H1 (cell line): Measurements from ENCODE around the gene SNCAIP. TPM values are rescaled to one million over a fixed set of nuclear protein-coding genes. Genes with fewer than 3 reads are reported as not detected.

Experiments used
- CTCF ChIA-PET: fragments of 300-600 bp; sonication (Branson Sonifier 250); formaldehyde crosslinking; loops from one replicate; lab custom pipeline; 2021; ENCODE audit not compliant: partially characterized antibody; lab: Charles Lee
- POLR2A ChIA-PET: fragments of 300-600 bp; sonication (Branson Sonifier 250); formaldehyde crosslinking; loops from one replicate; lab custom pipeline; 2021; ENCODE audit warnings: inconsistent platforms; ENCODE audit not compliant: partially characterized antibody; lab: Charles Lee
- DNase-seq, 2 experiments: peaks; one replicate each; pipeline versions ENCODE4 v3.0.0 to v3.0.0-alpha.2; 2010 to 2022; ENCODE audit warnings: low spot score in 2 of 2, low read depth in 1 of 2, mixed read lengths in 1 of 2
- FAIRE-seq: peaks from 2 replicates; lab custom pipeline; 2011; peaks lifted over from hg19 to GRCh38; lab: Jason Lieb, UNC
- H2AFZ ChIP-seq: 2 replicates; pipeline ENCODE4 v1.8.1; 2012; ENCODE audit warnings: low read length, inconsistent platforms
- H2AK5ac ChIP-seq: 2 replicates; pipeline ENCODE4 v1.6.1; 2013; ENCODE audit warnings: low read depth, low read length
- H2BK120ac ChIP-seq: replicated peaks from 2 replicates; pipeline ENCODE3; 2013; ENCODE audit warnings: low read depth, low read length, inconsistent platforms
- H2BK12ac ChIP-seq: 2 replicates; pipeline ENCODE4 v1.6.1; 2013; ENCODE audit warnings: low read depth, low read length
- H2BK15ac ChIP-seq: 2 replicates; pipeline ENCODE4 v1.6.1; 2013; ENCODE audit warnings: low read length
- H2BK20ac ChIP-seq: 2 replicates; pipeline ENCODE4 v1.6.1; 2013; ENCODE audit warnings: low read length
- H2BK5ac ChIP-seq: 2 replicates; pipeline ENCODE4 v1.6.1; 2013; ENCODE audit warnings: low read depth, low read length
- H3K14ac ChIP-seq: 2 replicates; pipeline ENCODE4 v1.6.1; 2013; ENCODE audit warnings: inconsistent platforms; ENCODE audit not compliant: insufficient read length
- H3K18ac ChIP-seq: 2 replicates; pipeline ENCODE4 v1.6.1; 2013; ENCODE audit warnings: low read length; ENCODE audit errors: extremely low read depth
- H3K23ac ChIP-seq: 2 replicates; pipeline ENCODE4 v1.6.1; 2013; ENCODE audit warnings: inconsistent platforms; ENCODE audit not compliant: insufficient read length
- H3K23me2 ChIP-seq: 2 replicates; pipeline ENCODE4 v1.6.1; 2013; ENCODE audit warnings: low read depth, low read length
- H3K27ac ChIP-seq: 2 replicates; pipeline ENCODE4 v1.6.1; 2011; ENCODE audit warnings: low read depth, low read length, inconsistent platforms
- H3K27me3 ChIP-seq, 4 experiments: replicated peaks in 1 of 4; 1 replicate in 1 of 4; 2 replicates in 3 of 4; pipeline versions ENCODE4 v1.6.1 to v1.8.1; 2011 to 2013; ENCODE audit warnings: low read length in 3 of 4, mild to moderate bottlenecking in 3 of 4, inconsistent platforms in 2 of 4, mixed read lengths in 2 of 4, moderate library complexity in 1 of 4; ENCODE audit not compliant: control insufficient read depth in 3 of 4, insufficient read depth in 3 of 4; ENCODE audit errors: extremely low read depth in 1 of 4
- H3K36me3 ChIP-seq, 4 experiments: 2 replicates each; pipeline versions ENCODE4 v1.6.1 to v1.8.1; 2011 to 2013; ENCODE audit warnings: mild to moderate bottlenecking in 4 of 4, low read length in 3 of 4, moderate library complexity in 2 of 4, control low read depth in 1 of 4, inconsistent platforms in 1 of 4; ENCODE audit not compliant: insufficient read depth in 4 of 4, control insufficient read depth in 2 of 4
- H3K4ac ChIP-seq: replicated peaks from 2 replicates; pipeline ENCODE3; 2013; ENCODE audit warnings: low read length, low read depth, mixed read lengths, inconsistent platforms; ENCODE audit not compliant: insufficient read length
- H3K4me1 ChIP-seq, 4 experiments: replicated peaks in 1 of 4; 1 replicate in 1 of 4; 2 replicates in 3 of 4; pipeline versions ENCODE4 v1.6.1 to v1.8.1; 2011 to 2013; ENCODE audit warnings: low read length in 3 of 4, inconsistent platforms in 2 of 4, mixed read lengths in 1 of 4; ENCODE audit not compliant: insufficient read depth in 4 of 4, control insufficient read depth in 3 of 4
- H3K4me2 ChIP-seq, 2 experiments: 2 replicates each; pipeline versions ENCODE4 v1.6.1 to v1.8.1; 2011 to 2013; ENCODE audit warnings: low read depth in 2 of 2, low read length in 2 of 2, control low read depth in 1 of 2, inconsistent platforms in 1 of 2, mild to moderate bottlenecking in 1 of 2; ENCODE audit not compliant: insufficient read depth in 1 of 2
- H3K4me3 ChIP-seq, 4 experiments: fragments of 200-600, 300-600 bp in 1 of 4; sonication (generic), shearing (Covaris generic), sonication (Bioruptor Twin) in 1 of 4; 2 replicates each; pipeline versions ENCODE4 v1.5.1 to v1.8.1; 2011 to 2016; ENCODE audit warnings: low read length in 4 of 4, low read depth in 3 of 4, control low read depth in 2 of 4, inconsistent platforms in 2 of 4, mild to moderate bottlenecking in 2 of 4, mixed read lengths in 1 of 4, moderate library complexity in 1 of 4; ENCODE audit not compliant: insufficient read depth in 2 of 4; ENCODE audit errors: extremely low read depth in 1 of 4
- H3K56ac ChIP-seq: replicated peaks from 2 replicates; pipeline ENCODE3; 2013; ENCODE audit warnings: low read depth, mild to moderate bottlenecking, mixed read lengths, low read length, inconsistent platforms; ENCODE audit not compliant: insufficient read length
- H3K79me1 ChIP-seq: 2 replicates; pipeline ENCODE4 v1.6.1; 2013; ENCODE audit warnings: low read depth, low read length, control low read depth
- H3K79me2 ChIP-seq, 2 experiments: 2 replicates each; pipeline versions ENCODE4 v1.6.1 to v1.8.1; 2012 to 2013; ENCODE audit warnings: low read length in 2 of 2, mild to moderate bottlenecking in 2 of 2, inconsistent platforms in 1 of 2; ENCODE audit not compliant: insufficient read depth in 2 of 2, control insufficient read depth in 1 of 2
- H3K9ac ChIP-seq, 4 experiments: replicated peaks in 1 of 4; 1 replicate in 1 of 4; 2 replicates in 3 of 4; pipeline versions ENCODE4 v1.6.1 to v1.8.1; 2011 to 2013; ENCODE audit warnings: low read depth in 3 of 4, low read length in 3 of 4, control low read depth in 2 of 4, mild to moderate bottlenecking in 2 of 4, moderate library complexity in 2 of 4, inconsistent platforms in 1 of 4; ENCODE audit errors: extremely low read depth in 1 of 4
- H3K9me3 ChIP-seq, 2 experiments: 2 replicates each; pipeline versions ENCODE4 v1.6.1 to v1.8.1; 2012 to 2013; ENCODE audit warnings: mild to moderate bottlenecking in 2 of 2, moderate library complexity in 2 of 2, control low read depth in 1 of 2, inconsistent platforms in 1 of 2, low read depth in 1 of 2, low read length in 1 of 2, mixed read lengths in 1 of 2; ENCODE audit not compliant: insufficient read depth in 2 of 2
- H4K20me1 ChIP-seq, 2 experiments: replicated peaks in 1 of 2; 2 replicates each; pipeline versions ENCODE3 to v1.8.1; 2011 to 2013; ENCODE audit warnings: inconsistent platforms in 2 of 2, low read length in 2 of 2, mild to moderate bottlenecking in 1 of 2; ENCODE audit not compliant: insufficient read depth in 2 of 2, control insufficient read depth in 1 of 2
- H4K5ac ChIP-seq: 2 replicates; pipeline ENCODE4 v1.6.1; 2013; ENCODE audit warnings: low read length, low read depth, mixed read lengths, inconsistent platforms; ENCODE audit not compliant: insufficient read length
- H4K8ac ChIP-seq: 2 replicates; pipeline ENCODE4 v1.8.0; 2013; ENCODE audit warnings: mild to moderate bottlenecking, moderate library complexity, low read length, inconsistent platforms; ENCODE audit not compliant: insufficient read depth; ENCODE audit errors: extremely low read depth
- H4K91ac ChIP-seq: replicated peaks from 2 replicates; pipeline ENCODE3; 2013; ENCODE audit warnings: low read length, mixed read lengths, inconsistent platforms; ENCODE audit not compliant: insufficient read length
- BACH1 ChIP-seq: IDR thresholded peaks from 2 replicates; pipeline ENCODE4 v1.6.1; 2012; ENCODE audit warnings: low read length, improper control_type of control experiment
- BRCA1 ChIP-seq: IDR thresholded peaks from 2 replicates; pipeline ENCODE4 v1.6.1; 2012; ENCODE audit warnings: low read depth, low read length, improper control_type of control experiment
- CTBP2 ChIP-seq: IDR thresholded peaks from 2 replicates; pipeline ENCODE4 v1.7.0; 2011; ENCODE audit warnings: borderline replicate concordance, mild to moderate bottlenecking, moderate library complexity, mixed read lengths, low read length; ENCODE audit not compliant: insufficient read depth, insufficient read length
- EP300 ChIP-seq, 2 experiments: IDR thresholded peaks; 1 replicate in 1 of 2; 2 replicates in 1 of 2; pipeline ENCODE4 v1.6.1; 2011 to 2012; ENCODE audit warnings: low read depth in 2 of 2, low read length in 2 of 2, mild to moderate bottlenecking in 2 of 2, borderline replicate concordance in 1 of 2, inconsistent platforms in 1 of 2, moderate library complexity in 1 of 2
- FOSL1 ChIP-seq: IDR thresholded peaks from 2 replicates; pipeline ENCODE4 v1.6.1; 2011; ENCODE audit warnings: mild to moderate bottlenecking, low read depth, low read length, moderate library complexity; ENCODE audit not compliant: insufficient read depth
- KDM5A ChIP-seq: fragments of 200-600 bp; IDR thresholded peaks from 2 replicates; pipeline ENCODE4 v1.7.1; 2012; ENCODE audit warnings: mild to moderate bottlenecking, low read length, inconsistent platforms, mixed read lengths
- NANOG ChIP-seq: IDR thresholded peaks from 2 replicates; pipeline ENCODE4 v1.6.1; 2011; ENCODE audit warnings: low read length, low read depth, mild to moderate bottlenecking, inconsistent platforms; ENCODE audit not compliant: insufficient read depth, poor library complexity, severe bottlenecking
- NRF1 ChIP-seq: IDR thresholded peaks from 2 replicates; pipeline ENCODE4 v1.6.1; 2011; ENCODE audit warnings: mild to moderate bottlenecking, low read depth, low read length, improper control_type of control experiment
- RBBP5 ChIP-seq: IDR thresholded peaks from 2 replicates; pipeline ENCODE4 v1.7.1; 2012; ENCODE audit warnings: low read depth, mild to moderate bottlenecking, inconsistent platforms, low read length, moderate library complexity, borderline replicate concordance
- SRF ChIP-seq: IDR thresholded peaks from 2 replicates; pipeline ENCODE4 v1.6.1; 2011; ENCODE audit warnings: mild to moderate bottlenecking, low read depth, low read length, moderate library complexity
- TCF12 ChIP-seq: IDR thresholded peaks from 2 replicates; pipeline ENCODE4 v1.6.1; 2011; ENCODE audit warnings: low read depth, mild to moderate bottlenecking, low read length
- ZNF274 ChIP-seq: IDR thresholded peaks from 2 replicates; pipeline ENCODE4 v1.7.0; 2012; ENCODE audit warnings: low read length, borderline replicate concordance; ENCODE audit errors: extremely low read depth
- WGBS, 2 experiments: shearing (Covaris generic) in 1 of 2; methylation state at CpG; one replicate each; pipeline versions ENCODE4 v1.1.6 to v1.1.7; 2013 to 2015; ENCODE audit warnings: low lambda C conversion rate in 2 of 2, mixed read lengths in 2 of 2, inconsistent platforms in 1 of 2, low coverage in 1 of 2, missing lambda C conversion rate in 1 of 2; ENCODE audit not compliant: insufficient replicate concordance in 2 of 2, insufficient coverage in 1 of 2, insufficient read length in 1 of 2; ENCODE audit errors: extremely low coverage in 1 of 2, missing lambda C conversion rate in 1 of 2; 5-methylcytosine and 5-hydroxymethylcytosine counted together
- polyA plus RNA-seq, 7 experiments: library from polyadenylated mRNA; depleted of rRNA in 3 of 7; stranded (reverse) in 5 of 7; unstranded in 2 of 7; fragments of >200 nt in 5 of 7; fragments of 200-250 nt in 2 of 7; gene quantifications; 1 replicate in 5 of 7; 2 replicates in 1 of 7; 4 replicates in 1 of 7; pipeline versions ENCODE4 v1.2.1 to v1.2.3, GENCODE V29; 2011 to 2013; ENCODE audit warnings: missing spikeins in 2 of 7, mixed read lengths in 2 of 7
- total RNA-seq: library from RNA; stranded (reverse); fragmentation: NEBNext Ultra II Directional; extraction: Animal tissue kit (Norgen Biotek cat#: 25700); gene quantifications from 2 replicates; pipeline ENCODE4 v1.2.1, GENCODE V29; 2021
- TF ChIP-seq, protein P1 (sequence below): IDR thresholded peaks from 2 replicates; pipeline ENCODE4 v1.6.1; 2012; ENCODE audit warnings: inconsistent platforms
- TF ChIP-seq, protein P2 (sequence below): IDR thresholded peaks from 2 replicates; pipeline ENCODE4 v1.6.1; 2012; ENCODE audit warnings: inconsistent platforms

The SNCAIP gene
- total and polyA plus RNA-seq, 2 of the 8 experiments (the other 6 are each of a cell fraction or from before 2014, with no cell fraction given) = 3.9 to 9.0 TPM

DNA sequence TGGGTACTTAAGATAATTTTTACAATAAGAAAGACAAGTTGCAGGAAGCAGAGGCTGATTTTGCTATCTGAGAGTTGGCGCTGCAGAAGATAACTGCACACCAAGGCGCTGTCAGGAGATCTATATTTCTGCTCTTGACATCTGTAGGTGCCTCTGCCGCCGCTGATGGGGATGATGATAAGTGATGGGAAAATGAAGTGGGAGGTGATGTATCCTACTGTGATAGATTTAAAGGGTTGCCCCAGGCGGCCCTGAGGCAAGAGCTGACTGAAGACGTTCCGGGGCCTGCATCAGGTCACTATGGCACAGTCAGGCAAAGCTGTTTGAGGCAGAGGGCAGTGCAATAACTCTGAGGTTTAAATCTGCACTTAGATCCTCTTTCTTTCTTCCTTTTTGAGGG is 78.1 kb downstream of the SNCAIP start:
- H3K27ac ChIP-seq = no peak overlapping the region
- 81% methylated on average over 7 of the region's 7 CpGs; no CpG with 5 or more reads in 1 of the 2 experiments for whole genome bisulfite sequencing, 2 experiments
- H3K18ac ChIP-seq = no peak overlapping the region
- no peak overlapping the region for H3K9ac ChIP-seq
- H2BK20ac ChIP-seq = no peak overlapping the region
- H3K4ac ChIP-seq = no peak overlapping the region
- H3K79me1 ChIP-seq = no peaks in the 10 kb centered on the region
- ChIA-PET POLR2A (no interaction called here), CTCF (no interaction called here)
- no peaks in the 10 kb centered on the region for H3K27me3 ChIP-seq
- H3K36me3 ChIP-seq = no peaks in the 10 kb centered on the region
- H3K56ac ChIP-seq = no peak overlapping the region
- H2BK5ac ChIP-seq = no peak overlapping the region
- no peak overlapping the region for H3K23ac ChIP-seq
- H3K9me3 ChIP-seq = no peaks in the 10 kb centered on the region
- no peak overlapping the region for H2BK120ac ChIP-seq
- no peak overlapping the region for H4K5ac ChIP-seq
- no peak overlapping the region for H2BK15ac ChIP-seq
- H3K23me2 ChIP-seq = no peaks in the 10 kb centered on the region
- no peak overlapping the region for H3K4me3 ChIP-seq
- no peaks in the 10 kb centered on the region for H3K79me2 ChIP-seq
- H3K4me1 ChIP-seq = peaks cover 0 to 5% (median 1%) of the 10 kb centered on the region in 4 experiments; a peak in 2 of 7 replicates
- no peak overlapping the region for H2AFZ ChIP-seq
- no peak overlapping the region for H4K91ac ChIP-seq
- no peak overlapping the region for H2BK12ac ChIP-seq
- H2AK5ac ChIP-seq = no peak overlapping the region
- FAIRE-seq (no peak), DNase-seq (no peak)
- no peak overlapping the region for H3K4me2 ChIP-seq
- H4K8ac ChIP-seq = no peak overlapping the region
- no peak overlapping the region for H3K14ac ChIP-seq
- no peaks in the 10 kb centered on the region for H4K20me1 ChIP-seq
- no peak for TF ChIP-seq TCF12
- TF ChIP-seq, protein P1, sequence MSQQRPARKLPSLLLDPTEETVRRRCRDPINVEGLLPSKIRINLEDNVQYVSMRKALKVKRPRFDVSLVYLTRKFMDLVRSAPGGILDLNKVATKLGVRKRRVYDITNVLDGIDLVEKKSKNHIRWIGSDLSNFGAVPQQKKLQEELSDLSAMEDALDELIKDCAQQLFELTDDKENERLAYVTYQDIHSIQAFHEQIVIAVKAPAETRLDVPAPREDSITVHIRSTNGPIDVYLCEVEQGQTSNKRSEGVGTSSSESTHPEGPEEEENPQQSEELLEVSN = no peak
- TF ChIP-seq KDM5A = no peak
- no peak for TF ChIP-seq RBBP5
- no peak for TF ChIP-seq NANOG
- TF ChIP-seq BRCA1 = no peak
- no peak for TF ChIP-seq NRF1
- no peak for TF ChIP-seq FOSL1
- no peak for TF ChIP-seq CTBP2
- TF ChIP-seq BACH1 = no peak
- TF ChIP-seq EP300 (IDR thresholded peaks at IDR 0.05; ENCODE audit: borderline replicate concordance in 1 of 2, low read depth in 2 of 2, low read length in 2 of 2) = no peak
- TF ChIP-seq, protein P2, sequence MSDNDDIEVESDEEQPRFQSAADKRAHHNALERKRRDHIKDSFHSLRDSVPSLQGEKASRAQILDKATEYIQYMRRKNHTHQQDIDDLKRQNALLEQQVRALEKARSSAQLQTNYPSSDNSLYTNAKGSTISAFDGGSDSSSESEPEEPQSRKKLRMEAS = no peak
- no peak for TF ChIP-seq SRF
- TF ChIP-seq ZNF274 = no peak
